HepG2 (cell line): Measurements from ENCODE around the gene CLDND2. TPM values are rescaled to one million over a fixed set of nuclear protein-coding genes. Genes with fewer than 3 reads are reported as not detected.

Experiments used
- ATF7-NPFF ChIP-seq: sonication (generic); formaldehyde crosslinking; IDR thresholded peaks from 2 replicates; pipeline ENCODE4 v1.8.1; 2023; ENCODE audit warnings: mild to moderate bottlenecking, low read depth, missing genetic modification reagents, moderate library complexity
- DDIT3 ChIP-seq: sonication (generic); formaldehyde crosslinking; IDR thresholded peaks from 2 replicates; pipeline ENCODE4 v1.4.0; 2020; ENCODE audit warnings: mild to moderate bottlenecking, missing genetic modification reagents
- DRAP1 ChIP-seq: IDR thresholded peaks from 2 replicates; pipeline ENCODE4 v1.6.1; 2016; ENCODE audit warnings: missing genetic modification reagents, missing compliant biosample characterization
- FOXA3 ChIP-seq: IDR thresholded peaks from 2 replicates; pipeline ENCODE4 v1.6.1; 2016; ENCODE audit warnings: missing genetic modification reagents, missing compliant biosample characterization
- FOXP1 ChIP-seq, 2 experiments: fragments of 450-650 bp in 1 of 2; IDR thresholded peaks; 2 replicates each; pipeline ENCODE4 v1.6.1; 2017 to 2018; ENCODE audit warnings: antibody characterized with exemption in 1 of 2
- GMEB2 ChIP-seq: IDR thresholded peaks from 2 replicates; pipeline ENCODE4 v1.6.1; 2016; ENCODE audit warnings: missing biosample characterization, missing genetic modification reagents, low read depth
- KAT2B ChIP-seq: fragments of 150-350 bp; IDR thresholded peaks from 2 replicates; pipeline ENCODE4 v1.6.1; 2014; ENCODE audit warnings: low read depth, low read length, borderline replicate concordance
- MLLT10 ChIP-seq: sonication (generic); formaldehyde crosslinking; IDR thresholded peaks from 2 replicates; pipeline ENCODE4 v1.4.0; 2020; ENCODE audit warnings: missing genetic modification reagents
- NRL ChIP-seq: sonication (generic); formaldehyde crosslinking; IDR thresholded peaks from 2 replicates; pipeline ENCODE4 v1.5.0; 2020; ENCODE audit warnings: missing genetic modification reagents, mild to moderate bottlenecking, moderate library complexity, borderline replicate concordance
- POLR2AphosphoS5 ChIP-seq: IDR thresholded peaks from 2 replicates; pipeline ENCODE4 v1.6.1; 2012; ENCODE audit warnings: low read depth, low read length
- SRY ChIP-seq: sonication (generic); formaldehyde crosslinking; IDR thresholded peaks from 2 replicates; pipeline ENCODE4 v1.8.0; 2022; ENCODE audit warnings: mild to moderate bottlenecking, missing genetic modification reagents
- THAP9 ChIP-seq: sonication (generic); formaldehyde crosslinking; IDR thresholded peaks from 2 replicates; pipeline ENCODE4; 2020; ENCODE audit warnings: missing genetic modification reagents, mild to moderate bottlenecking, borderline replicate concordance
- USF2 ChIP-seq, 2 experiments: sonication (generic) in 1 of 2; formaldehyde crosslinking in 1 of 2; IDR thresholded peaks; 2 replicates each; pipeline versions ENCODE4 v1.5.1 to v1.6.1; 2011 to 2020; ENCODE audit warnings: borderline replicate concordance in 1 of 2, low read depth in 1 of 2, low read length in 1 of 2, mild to moderate bottlenecking in 1 of 2, missing genetic modification reagents in 1 of 2, moderate library complexity in 1 of 2
- ZBTB21 ChIP-seq: sonication (generic); formaldehyde crosslinking; IDR thresholded peaks from 2 replicates; pipeline ENCODE4 v1.4.0; 2020; ENCODE audit warnings: missing genetic modification reagents
- ZNF552 ChIP-seq: sonication (generic); formaldehyde crosslinking; IDR thresholded peaks from 2 replicates; pipeline ENCODE4 v1.9.0; 2022; ENCODE audit warnings: missing genetic modification reagents, mild to moderate bottlenecking, borderline replicate concordance
- ZNF776 ChIP-seq: sonication (generic); formaldehyde crosslinking; IDR thresholded peaks from 2 replicates; pipeline ENCODE4 v1.4.0; 2020; ENCODE audit warnings: mild to moderate bottlenecking, missing genetic modification reagents
- ZXDC ChIP-seq: sonication (generic); formaldehyde crosslinking; IDR thresholded peaks from 2 replicates; pipeline ENCODE4 v1.5.0; 2020; ENCODE audit warnings: mild to moderate bottlenecking, missing genetic modification reagents
- polyA plus RNA-seq, 8 experiments: library from polyadenylated mRNA; depleted of rRNA in 3 of 8; stranded (reverse) in 7 of 8; unstranded in 1 of 8; fragments of >200 nt; fragmentation: Illumina TruSeq in 4 of 8; extraction: Trizol in 4 of 8; gene quantifications; 2 replicates each; pipeline versions ENCODE4 v1.2.1 to v1.2.3, GENCODE V29; 2011 to 2016; ENCODE audit warnings: low read depth in 4 of 8, missing spikeins in 1 of 8, mixed read lengths in 1 of 8; ENCODE audit not compliant: insufficient read depth in 1 of 8
- total RNA-seq, 5 experiments: library from RNA; depleted of rRNA; stranded (reverse); fragments of >200 nt; fragmentation: Illumina TruSeq; extraction: Trizol; gene quantifications; 2 replicates each; pipeline ENCODE4 v1.2.3, GENCODE V29; 2016; ENCODE audit warnings: low read depth in 1 of 5

Gene CLDND2
- total and polyA plus RNA-seq, 2 of the 13 experiments (the other 11 are each of a cell fraction or from before 2014, with no cell fraction given), result 0.84 to 1.8 TPM

GRCh38 chr19:51339687-51340656, 28.8 kb downstream of the CLDND2 start (continued):
- TF ChIP-seq USF2 (IDR thresholded peaks at IDR 0.05; ENCODE audit: low read depth, low read length) (peak; percentile 49; the same call in 1 of the 2 replicates), USF2 (CRISPR knock-in tag; IDR thresholded peaks at IDR 0.05; ENCODE audit: borderline replicate concordance) (no peak), POLR2AphosphoS5 (peak; percentile 70), MLLT10 (CRISPR knock-in tag) (no peak), DDIT3 (CRISPR knock-in tag) (no peak), KAT2B (no peak), SRY (peak; percentile 53; the same call in 1 of the 2 replicates), FOXA3 (0 out of 2 replicates have a peak, but pooled peaks have one; percentile 6), FOXP1 (IDR thresholded peaks at IDR 0.05) (no peak), FOXP1 (CRISPR knock-in tag; IDR thresholded peaks at IDR 0.05) (no peak), ZBTB21 (CRISPR knock-in tag) (no peak), NRL (CRISPR knock-in tag) (no peak), THAP9 (CRISPR knock-in tag) (no peak), DRAP1 (CRISPR knock-in tag) (peak; percentile 45; the same call in 1 of the 2 replicates), ZNF552 (CRISPR knock-in tag) (no peak), ZNF776 (no peak; the same call in 1 of the 2 replicates), ZXDC (CRISPR knock-in tag) (no peak), ATF7-NPFF (CRISPR knock-in tag) (peak; percentile 72; the same call in 1 of the 2 replicates), GMEB2 (CRISPR knock-in tag) (no peak)
